LNCaP clone FGC (cell line): ENCODE measurements around the gene CD7.
A peak's percentile ranks its signal among the peaks of the same experiment; 100 is the strongest.

Experiments used
- DNase-seq: peaks from one replicate; pipeline ENCODE4 v3.0.0-alpha.2; 2011; ENCODE audit warnings: low read depth
- H3K4me3 ChIP-seq: 2 replicates; pipeline ENCODE4 v1.5.1; 2011; ENCODE audit warnings: mild to moderate bottlenecking, low read depth, low read length, control low read depth
- TF ChIP-seq, protein P1 (sequence below): IDR thresholded peaks from 2 replicates; pipeline ENCODE4 v1.5.1; 2012; ENCODE audit warnings: mild to moderate bottlenecking; ENCODE audit not compliant: control insufficient read depth, insufficient read depth; ENCODE audit errors: extremely low read depth

CD7 gene

DNA sequence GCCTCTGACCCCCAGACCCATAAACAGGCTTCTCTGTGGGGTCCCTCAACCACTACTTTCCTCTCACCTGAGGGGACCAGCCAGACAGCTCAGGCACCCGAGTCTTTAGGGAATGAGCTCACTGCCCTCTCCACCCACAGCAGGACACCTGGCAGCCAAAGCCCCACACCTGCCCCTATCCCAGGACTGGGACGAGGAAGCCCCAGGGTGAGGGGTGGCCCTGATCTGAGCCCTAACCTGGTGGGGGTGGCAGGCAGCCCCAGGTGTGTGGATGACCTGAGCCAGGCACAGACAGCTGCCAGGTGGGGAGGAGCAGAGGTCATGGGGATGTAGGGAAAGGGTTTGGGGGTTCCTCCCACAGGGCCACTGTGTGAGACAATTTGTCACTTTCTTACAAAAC lies 40.0 kb upstream of the CD7 start:
- TF ChIP-seq, protein P1, sequence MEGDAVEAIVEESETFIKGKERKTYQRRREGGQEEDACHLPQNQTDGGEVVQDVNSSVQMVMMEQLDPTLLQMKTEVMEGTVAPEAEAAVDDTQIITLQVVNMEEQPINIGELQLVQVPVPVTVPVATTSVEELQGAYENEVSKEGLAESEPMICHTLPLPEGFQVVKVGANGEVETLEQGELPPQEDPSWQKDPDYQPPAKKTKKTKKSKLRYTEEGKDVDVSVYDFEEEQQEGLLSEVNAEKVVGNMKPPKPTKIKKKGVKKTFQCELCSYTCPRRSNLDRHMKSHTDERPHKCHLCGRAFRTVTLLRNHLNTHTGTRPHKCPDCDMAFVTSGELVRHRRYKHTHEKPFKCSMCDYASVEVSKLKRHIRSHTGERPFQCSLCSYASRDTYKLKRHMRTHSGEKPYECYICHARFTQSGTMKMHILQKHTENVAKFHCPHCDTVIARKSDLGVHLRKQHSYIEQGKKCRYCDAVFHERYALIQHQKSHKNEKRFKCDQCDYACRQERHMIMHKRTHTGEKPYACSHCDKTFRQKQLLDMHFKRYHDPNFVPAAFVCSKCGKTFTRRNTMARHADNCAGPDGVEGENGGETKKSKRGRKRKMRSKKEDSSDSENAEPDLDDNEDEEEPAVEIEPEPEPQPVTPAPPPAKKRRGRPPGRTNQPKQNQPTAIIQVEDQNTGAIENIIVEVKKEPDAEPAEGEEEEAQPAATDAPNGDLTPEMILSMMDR: no peak
- no peak for DNase-seq
- no peak overlapping the region for H3K4me3 ChIP-seq

DNA sequence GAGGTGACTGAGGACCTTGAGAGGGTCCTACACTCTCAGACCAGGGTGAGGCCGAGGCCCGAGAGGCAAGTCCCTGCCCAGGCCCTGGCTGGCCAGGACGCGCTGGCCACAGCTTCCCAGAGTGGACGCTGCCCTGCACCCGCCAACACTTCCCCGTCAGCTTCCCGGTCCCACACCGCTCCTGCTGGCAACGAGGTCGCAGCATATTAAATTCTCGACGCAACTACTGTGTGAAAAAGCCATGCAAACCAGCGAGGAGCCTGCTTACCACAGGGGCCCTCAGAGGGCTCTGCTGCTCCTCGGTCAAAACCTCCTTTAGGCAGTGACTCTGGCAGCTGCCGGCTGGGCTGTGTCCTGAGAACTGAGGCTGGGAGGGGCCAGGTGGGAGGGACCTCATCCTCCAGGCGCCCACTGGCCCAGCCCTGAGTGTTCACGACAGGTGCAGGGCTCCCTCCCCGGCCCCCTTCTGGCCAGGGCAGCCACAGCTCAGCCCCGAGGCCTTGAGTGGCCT lies 39.5 kb upstream of the CD7 start:
- H3K4me3 ChIP-seq: no peak overlapping the region
- DNase-seq: no peak
- TF ChIP-seq, protein P1: no peak

DNA sequence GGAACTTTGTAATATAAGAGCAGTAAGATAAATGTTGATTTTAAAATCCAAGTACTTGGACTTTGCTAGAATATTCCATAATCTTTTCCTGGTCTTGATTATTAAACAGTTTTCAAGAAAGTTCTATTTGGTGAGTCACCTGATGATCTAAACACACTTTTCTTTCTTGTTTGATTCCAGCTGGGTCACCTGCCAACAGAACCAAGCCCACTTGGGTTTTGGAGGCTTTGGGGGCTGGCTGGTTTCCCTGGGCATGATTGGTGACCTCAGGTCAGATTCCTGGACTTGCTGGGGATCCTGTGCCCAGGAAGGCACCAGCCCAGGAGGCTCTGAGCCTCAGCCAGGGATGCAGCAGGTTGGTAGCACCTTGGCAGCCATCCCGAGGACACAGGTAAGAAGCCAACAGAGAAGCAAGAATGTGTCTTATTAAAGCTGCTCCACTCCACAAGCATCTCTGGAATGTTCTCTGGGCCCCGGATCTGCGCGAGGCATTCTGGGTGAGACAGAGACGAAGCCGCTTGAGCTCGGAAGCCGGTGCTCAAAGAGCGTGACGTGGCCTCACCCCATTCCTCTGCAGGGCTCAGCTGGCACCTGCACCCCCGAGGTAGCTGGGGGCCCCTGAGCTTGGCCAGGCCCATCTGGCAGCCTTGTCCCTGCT lies 38.5 kb upstream of the CD7 start:
- DNase-seq: peak; percentile 73
- TF ChIP-seq, protein P1: no peak
- H3K4me3 ChIP-seq: no peak overlapping the region

DNA sequence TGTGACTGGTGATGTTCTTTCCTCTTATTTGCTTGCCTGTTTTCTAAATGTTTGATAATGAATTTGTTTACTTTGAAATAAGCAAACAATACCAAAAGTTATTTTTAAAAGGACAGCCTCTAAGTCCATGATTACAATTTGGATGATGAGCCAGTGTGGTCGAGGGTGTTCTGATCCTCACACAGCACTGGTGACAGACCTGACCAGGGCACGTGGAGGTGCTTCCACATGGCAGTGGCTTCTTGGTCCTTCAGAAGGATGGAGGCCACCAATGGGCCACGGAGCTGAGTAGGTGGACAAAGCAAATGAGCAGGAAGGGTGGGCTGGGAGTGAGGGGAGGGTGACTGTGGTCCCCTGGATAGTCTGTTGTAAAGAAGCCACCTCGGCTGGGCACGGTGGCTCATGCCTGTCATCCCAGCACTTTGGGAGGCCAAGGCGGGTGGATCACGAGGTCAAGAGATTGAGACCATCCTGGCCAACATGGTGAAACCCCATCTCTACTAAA lies 37.4 kb upstream of the CD7 start:
- no peak for DNase-seq
- TF ChIP-seq, protein P1: no peak
- H3K4me3 ChIP-seq: no peak overlapping the region

DNA sequence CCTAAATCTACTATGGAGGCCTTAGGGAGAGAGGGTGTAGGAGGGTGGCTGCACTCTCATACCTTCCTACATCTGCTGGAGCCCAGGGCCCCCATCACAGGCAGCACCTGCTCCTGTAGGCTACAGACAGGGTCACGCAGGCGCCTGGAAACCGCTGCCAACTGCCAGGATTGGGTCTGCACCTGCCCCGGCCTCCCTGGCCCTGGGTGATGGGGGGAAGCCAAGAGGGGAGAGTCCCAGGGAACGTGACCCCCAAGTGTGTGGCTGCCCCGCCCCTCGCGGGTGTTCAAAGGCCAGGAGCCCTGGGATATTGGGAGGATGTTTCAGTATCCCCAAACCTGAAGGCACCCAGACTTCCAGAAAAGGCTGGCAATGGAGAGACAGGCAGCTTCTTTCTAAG lies 36.1 kb upstream of the CD7 start:
- DNase-seq: no peak
- no peak overlapping the region for H3K4me3 ChIP-seq
- TF ChIP-seq, protein P1: no peak

DNA sequence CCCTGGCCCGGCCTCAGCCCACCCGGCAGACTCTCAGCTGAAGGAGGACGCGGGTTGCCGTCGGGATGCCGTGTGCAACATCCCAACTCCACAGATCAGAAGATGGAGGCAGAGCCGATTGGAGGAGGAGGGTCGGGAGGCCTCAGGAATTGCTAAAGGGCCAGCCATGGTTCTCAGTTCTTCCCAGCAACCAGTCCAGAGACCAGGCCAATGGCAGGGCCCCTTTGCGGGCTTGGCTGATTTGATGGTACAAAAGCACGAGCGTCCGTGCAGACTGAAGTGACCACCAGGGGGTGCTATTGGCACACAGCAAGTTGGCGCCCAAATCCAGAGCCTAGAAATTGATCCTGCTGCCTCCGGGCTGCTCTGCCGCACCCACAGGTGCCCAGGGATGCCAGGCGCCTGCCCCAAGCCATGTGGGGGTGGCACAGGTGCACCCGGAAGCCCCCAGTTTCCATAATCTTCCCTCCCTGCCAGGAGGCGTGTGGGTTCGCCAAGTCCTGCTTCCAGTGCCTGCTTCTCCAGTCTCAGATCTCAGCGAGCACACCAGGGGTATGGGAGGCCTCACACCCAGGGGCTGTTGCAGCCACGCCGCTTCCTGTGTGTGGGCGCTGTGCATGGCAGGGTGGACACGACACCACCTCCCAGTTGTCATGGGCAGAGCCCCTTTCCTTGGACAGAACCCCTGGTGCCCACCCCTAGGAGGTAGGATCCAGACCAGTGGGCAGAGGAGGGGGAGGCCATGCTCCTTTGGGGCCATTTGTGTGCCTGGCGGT lies 34.5 kb upstream of the CD7 start:
- DNase-seq: peak; percentile 81
- no peak overlapping the region for H3K4me3 ChIP-seq
- TF ChIP-seq, protein P1: peak; percentile 94

DNA sequence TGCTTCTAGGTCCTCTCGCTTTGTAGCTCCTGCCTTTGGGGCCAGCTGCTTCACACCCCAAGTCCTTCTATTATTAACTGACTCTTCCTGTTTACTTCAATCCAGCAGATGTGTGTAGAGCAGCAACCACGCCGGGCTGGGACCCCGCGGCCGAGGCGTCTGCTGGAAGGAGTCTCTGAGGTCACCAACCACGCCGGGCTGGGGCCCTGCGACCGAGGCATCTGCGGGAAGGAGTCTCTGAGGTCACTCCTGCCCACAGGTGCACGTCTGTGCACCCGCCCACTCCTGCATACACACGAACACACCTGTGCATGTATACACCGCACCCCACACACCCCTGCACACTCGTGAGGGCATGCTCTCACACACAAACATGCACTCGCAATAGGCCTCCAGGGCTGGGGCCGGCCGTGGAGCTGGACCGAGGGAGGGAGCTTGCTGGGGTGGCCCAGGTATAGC lies 33.9 kb upstream of the CD7 start:
- no peak overlapping the region for H3K4me3 ChIP-seq
- TF ChIP-seq, protein P1: no peak
- no peak for DNase-seq
